Keratinocyte (primary cell): ENCODE data around the gene VOPP1. TPM values are rescaled to one million over a fixed set of nuclear protein-coding genes. Genes with fewer than 3 reads are reported as not detected.

ENCODE experiments used
- DNase-seq: peaks from one replicate; pipeline ENCODE4 v3.0.0-alpha.2; 2011; ENCODE audit warnings: low read depth, missing footprints, low spot score
- FAIRE-seq: peaks from 2 replicates; lab custom pipeline; 2011; peaks lifted over from hg19 to GRCh38; lab: Jason Lieb, UNC
- H2AFZ ChIP-seq: 2 replicates; pipeline ENCODE4 v1.6.0; 2012; ENCODE audit warnings: low read length, control low read depth, inconsistent platforms; ENCODE audit not compliant: control insufficient read depth
- H3K27ac ChIP-seq: 2 replicates; pipeline ENCODE4 v1.5.1; 2011; ENCODE audit warnings: low read length; ENCODE audit not compliant: control insufficient read depth, insufficient read depth
- H3K27me3 ChIP-seq: 3 replicates; pipeline ENCODE4 v1.6.0; 2011; ENCODE audit warnings: low read length; ENCODE audit not compliant: control insufficient read depth, insufficient read depth; ENCODE audit errors: extremely low read depth
- H3K36me3 ChIP-seq, 2 experiments: 2 replicates in 1 of 2; 3 replicates in 1 of 2; pipeline ENCODE4 v1.5.1; 2011; ENCODE audit warnings: low read length in 2 of 2, mild to moderate bottlenecking in 1 of 2; ENCODE audit not compliant: control insufficient read depth in 2 of 2, insufficient read depth in 2 of 2; ENCODE audit errors: extremely low read depth in 1 of 2
- H3K4me1 ChIP-seq: 3 replicates; pipeline ENCODE4 v1.5.1; 2011; ENCODE audit warnings: low read length; ENCODE audit not compliant: control insufficient read depth, insufficient read depth; ENCODE audit errors: extremely low read depth
- H3K4me2 ChIP-seq: 3 replicates; pipeline ENCODE4 v1.6.0; 2011; ENCODE audit warnings: low read depth, low read length; ENCODE audit not compliant: control insufficient read depth, insufficient read depth; ENCODE audit errors: extremely low read depth
- H3K4me3 ChIP-seq, 3 experiments: fragments of 200-600 bp in 1 of 3; sonication (generic) in 1 of 3; 2 replicates in 2 of 3; 3 replicates in 1 of 3; pipeline ENCODE4 v1.5.1; 2011 to 2016; ENCODE audit warnings: low read length in 3 of 3, mild to moderate bottlenecking in 3 of 3, control low read depth in 2 of 3, inconsistent platforms in 1 of 3, low read depth in 1 of 3, mixed read lengths in 1 of 3, mixed run types in 1 of 3, moderate library complexity in 1 of 3; ENCODE audit not compliant: control insufficient read depth in 2 of 3, insufficient read depth in 2 of 3; ENCODE audit errors: extremely low read depth in 1 of 3
- H3K79me2 ChIP-seq: 2 replicates; pipeline ENCODE4 v1.6.0; 2012; ENCODE audit warnings: low read length; ENCODE audit not compliant: control insufficient read depth, insufficient read depth
- H3K9ac ChIP-seq: 3 replicates; pipeline ENCODE4 v1.6.0; 2011; ENCODE audit warnings: low read length; ENCODE audit not compliant: control insufficient read depth, insufficient read depth; ENCODE audit errors: extremely low read depth
- H3K9me1 ChIP-seq: 3 replicates; pipeline ENCODE4 v1.6.0; 2011; ENCODE audit warnings: low read length; ENCODE audit not compliant: control insufficient read depth, insufficient read depth; ENCODE audit errors: extremely low read depth
- H3K9me3 ChIP-seq: 2 replicates; pipeline ENCODE4 v1.5.1; 2012; ENCODE audit warnings: low read depth, low read length; ENCODE audit not compliant: control insufficient read depth
- H4K20me1 ChIP-seq: 3 replicates; pipeline ENCODE4 v1.6.0; 2011; ENCODE audit warnings: low read length; ENCODE audit not compliant: control insufficient read depth, insufficient read depth; ENCODE audit errors: extremely low read depth
- CTCF ChIP-seq, 3 experiments: IDR thresholded peaks in 1 of 3; conservative IDR thresholded peaks in 1 of 3; optimal IDR thresholded peaks in 1 of 3; 2 replicates in 2 of 3; 3 replicates in 1 of 3; pipeline versions ENCODE3 to v1.5.1; 2011; ENCODE audit warnings: low read length in 3 of 3, mild to moderate bottlenecking in 3 of 3, moderate library complexity in 2 of 3, control low read depth in 1 of 3, inconsistent platforms in 1 of 3; ENCODE audit not compliant: insufficient read depth in 2 of 3; ENCODE audit errors: extremely low read depth in 1 of 3
- EZH2 ChIP-seq: IDR thresholded peaks from one replicate; pipeline ENCODE4 v1.6.1; 2012; ENCODE audit warnings: inconsistent platforms, mild to moderate bottlenecking, low read length, moderate library complexity
- dilution Hi-C: fragments of 300-500 bp; cut with MboI; formaldehyde crosslinking; loops from one replicate; pipeline ENCODE4 v1.7.0; 2020; ENCODE audit warnings: low sequenced_read_pairs; ENCODE audit not compliant: extremely low pct_ligation_motif_present
- polyA plus RNA-seq, 5 experiments: library from polyadenylated mRNA; depleted of rRNA in 3 of 5; stranded (reverse) in 3 of 5; stranded (forward) in 1 of 5; unstranded in 1 of 5; fragments of >200 nt; gene quantifications; 1 replicate in 1 of 5; 2 replicates in 3 of 5; 3 replicates in 1 of 5; pipeline versions ENCODE4 v1.2.1 to v1.2.3, GENCODE V29; 2011 to 2012; ENCODE audit warnings: missing spikeins in 2 of 5, low read depth in 1 of 5, low replicate concordance in 1 of 5

Gene VOPP1
- polyA plus RNA-seq, 1 donor (not counting 4 experiments of a cell fraction or from before 2014, with no cell fraction given) = 49.2 TPM

- no peaks in the 10 kb centered on the region for H3K9me1 ChIP-seq
- H3K9me3 ChIP-seq = no peaks in the 10 kb centered on the region
- peaks cover 0 to 6% of the 10 kb centered on the region in 2 experiments for H3K36me3 ChIP-seq
- dilution Hi-C loops = no loop called here
- no peaks in the 10 kb centered on the region for H4K20me1 ChIP-seq
- H3K27me3 ChIP-seq = no peaks in the 10 kb centered on the region
- DNase-seq (no peak), FAIRE-seq (no peak)
- TF ChIP-seq CTCF (optimal IDR thresholded peaks at IDR 0.05 in 1 of 3, IDR thresholded peaks at IDR 0.05 in 1 of 3, conservative IDR thresholded peaks at IDR 0.05 in 1 of 3; ENCODE audit: extremely low read depth in 1 of 3, insufficient read depth in 2 of 3, low read length in 3 of 3) (no peak), EZH2 (no peak)
- H3K4me2 ChIP-seq = no peak overlapping the region
- H3K27ac ChIP-seq = no peak overlapping the region
- H2AFZ ChIP-seq = no peak overlapping the region
- no peak overlapping the region for H3K4me3 ChIP-seq
- H3K9ac ChIP-seq = no peak overlapping the region
- peaks cover 18% of the 10 kb centered on the region for H3K4me1 ChIP-seq
- H3K79me2 ChIP-seq = peaks cover 12% of the 10 kb centered on the region
Observed at GRCh38 chr7:55508221-55509011, 63.9 kb downstream of the VOPP1 start.

- dilution Hi-C loops = no loop called here
- H4K20me1 ChIP-seq = no peaks in the 10 kb centered on the region
Observed at GRCh38 chr7:55507743-55508142, 64.6 kb downstream of the VOPP1 start.

More at GRCh38 chr7:55507743-55508142, 64.6 kb downstream of the VOPP1 start:
- no peak overlapping the region for H2AFZ ChIP-seq
- H3K27me3 ChIP-seq = no peaks in the 10 kb centered on the region
- FAIRE-seq (no peak), DNase-seq (no peak)
- H3K4me1 ChIP-seq = peaks cover 18% of the 10 kb centered on the region
- peaks cover 12% of the 10 kb centered on the region for H3K79me2 ChIP-seq
- H3K36me3 ChIP-seq = peaks cover 0 to 6% of the 10 kb centered on the region in 2 experiments
- no peaks in the 10 kb centered on the region for H3K9me1 ChIP-seq
- H3K27ac ChIP-seq = no peak overlapping the region
- no peaks in the 10 kb centered on the region for H3K9me3 ChIP-seq
- no peak for TF ChIP-seq CTCF (optimal IDR thresholded peaks at IDR 0.05 in 1 of 3, IDR thresholded peaks at IDR 0.05 in 1 of 3, conservative IDR thresholded peaks at IDR 0.05 in 1 of 3; ENCODE audit: extremely low read depth in 1 of 3, insufficient read depth in 2 of 3, low read length in 3 of 3)
- no peak for TF ChIP-seq EZH2
- no peak overlapping the region for H3K9ac ChIP-seq
- H3K4me2 ChIP-seq = no peak overlapping the region
- H3K4me3 ChIP-seq = no peak overlapping the region
